ENCODE data around the gene MAPK7.

Gene MAPK7

GRCh38 chr17:19381741-19382444 is 3.6 kb downstream of the MAPK7 start:
- FAIRE-seq = no peak

DNA sequence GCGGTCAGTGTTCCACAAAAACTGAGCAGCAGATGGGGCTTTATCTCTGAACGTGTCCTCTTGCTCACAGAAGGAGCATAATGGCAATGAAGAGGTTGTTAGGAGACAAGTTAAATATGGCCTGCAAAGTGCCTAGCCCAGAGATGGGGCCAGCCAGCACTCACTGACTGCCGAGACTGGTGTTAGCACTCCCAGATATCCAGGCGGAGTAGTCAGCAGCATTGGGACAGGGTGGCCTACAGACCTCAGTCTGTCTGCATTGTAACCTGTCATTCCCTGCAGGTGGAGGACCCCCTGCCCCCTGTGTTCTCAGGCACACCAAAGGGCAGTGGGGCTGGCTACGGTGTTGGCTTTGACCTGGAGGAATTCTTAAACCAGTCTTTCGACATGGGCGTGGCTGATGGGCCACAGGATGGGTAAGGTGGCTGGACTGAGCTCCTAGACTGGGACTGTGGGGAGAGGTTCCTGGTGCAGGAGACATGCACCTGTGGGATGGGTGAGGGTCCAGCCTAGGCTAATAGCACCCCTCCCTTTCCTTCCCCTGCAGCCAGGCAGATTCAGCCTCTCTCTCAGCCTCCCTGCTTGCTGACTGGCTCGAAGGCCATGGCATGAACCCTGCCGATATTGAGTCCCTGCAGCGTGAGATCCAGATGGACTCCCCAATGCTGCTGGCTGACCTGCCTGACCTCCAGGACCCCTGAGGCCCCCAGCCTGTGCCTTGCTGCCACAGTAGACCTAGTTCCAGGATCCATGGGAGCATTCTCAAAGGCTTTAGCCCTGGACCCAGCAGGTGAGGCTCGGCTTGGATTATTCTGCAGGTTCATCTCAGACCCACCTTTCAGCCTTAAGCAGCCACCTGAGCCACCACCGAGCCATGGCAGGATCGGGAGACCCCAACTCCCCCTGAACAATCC is 4.5 kb downstream of the MAPK7 start:
- FAIRE-seq = no peak

DNA sequence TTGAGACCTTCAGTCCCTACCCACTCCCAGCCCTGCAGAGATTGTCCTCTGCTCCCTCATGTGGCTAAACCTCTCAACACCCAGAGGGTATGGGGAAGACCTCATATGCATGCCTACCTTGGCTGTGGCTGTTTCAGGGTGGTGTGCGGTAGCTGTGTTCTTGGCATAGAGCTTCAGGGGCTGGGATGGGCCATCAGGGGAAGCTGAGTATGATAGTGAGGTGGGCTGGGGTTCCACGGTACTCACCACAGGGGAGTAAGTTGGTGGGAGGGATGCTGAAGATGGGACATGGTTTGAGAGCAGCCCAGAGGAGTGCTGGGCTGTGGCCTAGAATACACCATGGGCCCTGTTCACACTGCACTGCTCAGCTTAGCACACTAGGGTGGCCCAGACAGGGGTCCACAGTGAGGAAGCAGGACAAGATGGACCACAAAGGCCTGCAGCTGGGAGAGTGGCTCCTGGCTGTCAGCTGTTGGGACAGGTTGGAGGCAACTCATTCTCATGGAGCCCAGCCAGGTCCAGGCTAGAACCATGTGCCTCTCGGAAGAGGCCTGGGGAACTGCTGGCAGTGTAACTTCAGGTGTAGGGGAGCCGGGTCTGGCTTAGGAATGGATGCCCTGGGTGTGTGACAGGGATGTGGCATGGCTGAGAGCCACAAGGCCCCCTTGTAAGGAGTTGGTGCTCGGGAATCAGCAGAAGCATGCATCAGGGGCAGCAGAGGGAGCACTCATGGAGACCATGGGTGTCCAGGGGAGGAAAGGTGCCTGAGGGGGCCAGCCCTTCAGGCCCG is 5.6 kb downstream of the MAPK7 start:
- FAIRE-seq = no peak

DNA sequence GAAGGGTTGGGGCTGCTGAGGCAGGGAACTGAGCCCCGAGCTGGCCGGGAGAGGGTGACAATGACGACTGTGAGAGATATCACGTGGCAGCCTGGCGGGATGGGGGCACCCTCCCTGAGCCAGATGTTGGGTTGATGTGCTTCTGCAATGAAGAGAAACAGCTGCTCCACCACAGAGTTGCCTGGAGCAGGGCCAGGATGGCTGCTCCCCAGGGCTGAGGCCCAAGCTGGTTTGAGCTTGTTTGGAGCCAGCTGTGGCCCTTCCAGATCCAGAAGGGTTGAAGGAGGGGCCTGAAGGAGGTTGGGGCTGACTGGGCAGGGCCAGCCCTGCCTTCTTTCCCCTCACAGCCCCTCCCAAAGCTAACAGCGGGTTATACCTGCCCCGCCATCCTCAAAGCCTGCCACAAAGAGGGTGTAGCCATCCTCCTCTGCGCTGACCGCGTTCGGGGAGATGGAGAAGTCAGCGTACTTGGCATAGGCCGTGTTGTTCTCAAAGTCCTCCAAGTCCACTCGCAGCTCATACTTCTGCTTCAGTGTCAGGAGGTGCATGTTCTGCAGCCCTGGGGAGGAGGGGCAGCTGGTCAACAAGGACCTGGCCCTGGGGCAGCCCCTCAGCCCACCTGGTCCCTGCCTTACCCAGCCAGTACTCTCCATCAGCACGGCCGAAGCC is 6.6 kb downstream of the MAPK7 start:
- FAIRE-seq = no peak

GRCh38 chr17:19385521-19385983 is 7.3 kb downstream of the MAPK7 start:
- no peak for FAIRE-seq

DNA sequence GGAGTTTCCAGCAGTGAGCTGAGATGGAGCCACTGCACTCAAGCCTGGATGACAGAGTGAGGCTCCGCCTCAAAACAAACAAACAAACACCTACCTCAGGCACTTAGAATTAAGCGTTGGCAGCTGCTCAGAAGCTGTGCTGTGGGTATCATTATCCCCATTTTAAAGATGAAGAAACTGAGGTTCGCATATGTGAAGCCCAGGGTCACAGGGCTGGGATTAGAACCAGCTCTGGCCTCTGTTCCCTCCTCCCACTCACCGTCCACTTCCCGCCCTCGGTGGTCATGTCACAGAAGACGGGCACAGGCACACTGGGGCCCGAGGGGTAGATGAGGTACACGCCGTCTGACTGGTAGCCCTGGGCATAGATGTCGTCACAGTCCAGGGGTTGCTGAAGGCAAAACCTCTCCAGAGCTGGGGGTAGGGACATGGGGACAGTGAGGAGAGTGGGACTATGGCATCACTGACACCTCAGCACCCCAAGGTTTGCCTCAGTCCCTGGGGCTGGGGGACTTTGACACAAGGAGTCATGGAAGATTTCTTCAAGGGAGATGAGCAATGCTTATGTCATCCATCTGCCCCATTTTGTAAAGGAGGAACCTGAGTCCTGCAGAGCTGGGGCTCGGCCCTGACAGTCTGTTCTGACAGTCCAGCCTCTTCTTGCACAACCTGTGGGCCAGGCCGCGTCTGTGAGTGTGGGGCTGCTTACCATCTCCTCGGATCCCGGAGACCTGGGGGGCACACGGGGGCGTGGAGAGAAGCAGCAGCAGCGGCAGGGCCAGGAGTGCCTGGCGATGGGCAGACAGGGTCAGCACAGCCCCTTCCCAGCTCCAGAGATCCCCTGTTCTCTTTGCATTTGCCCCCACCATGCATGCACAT is 8.0 kb downstream of the MAPK7 start:
- FAIRE-seq = no peak

DNA sequence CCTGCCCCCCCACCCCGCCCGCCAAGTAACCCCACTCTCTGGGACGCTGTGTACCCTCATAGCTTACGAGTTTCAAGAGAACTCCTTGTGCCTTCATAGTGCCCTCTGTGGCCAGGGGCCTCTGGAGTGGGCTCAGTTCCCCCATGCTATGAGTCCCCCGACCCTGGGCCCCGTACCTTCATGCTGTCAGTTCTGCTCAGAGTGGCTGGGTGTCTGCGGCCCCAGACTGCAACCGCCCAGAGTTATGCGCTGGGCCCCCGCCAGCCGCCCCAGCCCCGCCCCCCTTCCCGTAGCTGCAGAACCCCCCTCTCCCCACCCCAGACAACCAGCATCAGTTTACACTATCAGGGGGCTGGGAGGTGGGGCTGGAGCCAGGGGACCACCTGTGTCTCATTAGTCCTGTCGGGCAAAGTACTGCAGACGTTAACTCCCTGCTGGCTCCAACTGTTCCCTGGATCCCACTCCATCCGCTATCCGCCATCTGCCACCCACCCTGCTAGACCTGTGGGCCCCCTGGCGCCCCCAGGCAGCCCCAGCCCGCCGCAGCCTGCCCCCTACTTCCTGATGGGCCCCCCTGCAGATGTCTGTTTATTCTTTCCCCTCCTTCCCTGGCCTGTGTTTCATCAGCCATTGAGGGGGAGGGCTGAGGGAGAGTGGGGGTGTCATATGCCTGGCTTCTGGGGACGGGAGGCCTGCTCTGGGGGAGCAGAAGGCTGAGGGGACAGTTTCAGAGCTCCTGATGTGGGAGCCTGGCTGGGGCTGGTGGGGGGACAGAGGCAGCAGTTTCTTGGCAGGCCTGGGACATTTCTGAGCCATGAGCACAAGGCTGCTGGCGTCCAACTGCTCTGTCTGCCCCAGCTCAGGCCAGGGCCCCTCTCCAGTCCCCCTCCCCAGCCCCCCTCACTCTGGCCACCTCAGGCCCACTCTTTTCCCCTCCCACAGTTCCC is 8.9 kb downstream of the MAPK7 start, which contains the start of gene MFAP4:
MFAP4 (minus strand) TSS at position 217 of the 947 bp plus-strand sequence; CDS start at position 182, 35 bp downstream.
- no peak for FAIRE-seq

DNA sequence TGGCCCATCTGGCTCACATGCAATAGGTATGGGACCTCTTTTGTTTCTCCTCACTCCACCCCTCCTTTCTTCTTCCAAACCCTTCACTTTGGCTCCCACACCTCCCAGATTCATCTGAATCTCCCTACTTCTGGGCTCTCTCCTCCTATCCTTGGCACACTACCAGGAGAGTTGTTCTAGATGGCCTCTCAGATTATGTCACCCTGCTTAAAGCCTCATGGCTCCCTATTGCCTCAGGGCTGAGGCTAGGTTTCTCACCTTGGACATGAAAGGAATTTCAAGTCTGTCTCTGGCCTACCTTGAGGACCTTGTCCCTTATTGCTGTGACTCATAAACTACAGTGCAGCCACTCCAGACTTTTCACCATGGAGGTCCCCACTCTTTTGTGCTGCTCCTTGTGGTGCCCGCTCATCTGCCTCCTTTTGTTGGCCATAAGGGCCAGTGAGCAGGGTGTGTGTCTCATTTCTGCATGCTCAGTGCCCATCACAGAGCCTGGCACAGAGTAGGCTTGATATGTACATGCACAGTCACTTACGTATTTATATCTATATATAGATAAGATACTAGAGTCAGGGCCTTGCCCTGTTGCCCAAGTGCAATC is 9.7 kb downstream of the MAPK7 start:
- no peak for FAIRE-seq

DNA sequence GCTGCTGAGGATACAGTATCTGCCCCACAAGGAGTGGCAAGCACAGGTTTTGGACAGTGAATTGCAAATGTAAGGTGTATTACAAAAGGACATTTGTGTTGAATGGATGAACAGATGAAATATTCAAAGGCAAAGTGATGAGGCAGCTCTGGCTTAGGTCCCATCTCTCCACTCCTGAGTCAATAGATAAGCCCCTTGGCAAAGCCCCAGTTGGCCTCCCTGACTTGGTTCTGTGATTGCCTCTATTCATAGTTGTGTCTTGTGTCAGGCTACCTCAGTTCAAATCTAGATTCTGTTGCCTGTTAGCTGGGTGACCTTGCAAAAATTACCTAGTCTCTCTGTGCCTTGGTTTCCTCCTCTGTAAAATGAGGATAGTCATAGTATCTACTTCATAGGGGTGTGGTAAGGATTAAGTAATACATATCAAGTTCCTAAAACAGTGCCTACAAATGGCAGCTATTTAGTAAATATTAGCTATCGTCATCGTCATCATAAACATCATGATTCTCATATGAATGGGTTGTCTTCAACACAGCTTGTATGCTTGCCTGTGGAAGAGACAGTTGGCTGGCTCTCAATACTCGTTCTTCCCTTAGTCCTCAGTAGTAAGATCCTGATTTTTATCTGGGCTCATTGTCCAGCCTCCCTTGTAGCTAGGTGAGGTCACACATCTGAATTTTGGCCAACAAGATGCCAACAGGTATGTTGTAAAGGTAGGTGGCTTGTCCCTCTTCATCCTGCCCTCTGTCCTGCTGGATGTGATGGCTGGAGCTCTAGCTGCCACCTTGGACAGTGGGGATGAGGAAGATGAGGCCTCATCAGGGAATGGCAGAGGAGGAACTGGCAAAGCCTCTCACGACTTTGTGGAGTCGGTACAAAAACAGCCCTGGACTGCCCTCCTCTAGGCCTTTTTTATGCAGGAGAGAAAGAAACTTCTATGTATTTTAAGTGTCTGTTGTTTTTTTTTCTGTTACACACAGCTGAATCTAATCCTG is 10.8 kb downstream of the MAPK7 start:
- FAIRE-seq = no peak

- FAIRE-seq = no peak
Measured at GRCh38 chr17:19390951-19391350, 12.7 kb downstream of the MAPK7 start.

- no peak for FAIRE-seq
Measured at GRCh38 chr17:19391432-19391831, 13.1 kb downstream of the MAPK7 start.

GRCh38 chr17:19392303-19392702 is 14.0 kb downstream of the MAPK7 start:
- FAIRE-seq = no peak

DNA sequence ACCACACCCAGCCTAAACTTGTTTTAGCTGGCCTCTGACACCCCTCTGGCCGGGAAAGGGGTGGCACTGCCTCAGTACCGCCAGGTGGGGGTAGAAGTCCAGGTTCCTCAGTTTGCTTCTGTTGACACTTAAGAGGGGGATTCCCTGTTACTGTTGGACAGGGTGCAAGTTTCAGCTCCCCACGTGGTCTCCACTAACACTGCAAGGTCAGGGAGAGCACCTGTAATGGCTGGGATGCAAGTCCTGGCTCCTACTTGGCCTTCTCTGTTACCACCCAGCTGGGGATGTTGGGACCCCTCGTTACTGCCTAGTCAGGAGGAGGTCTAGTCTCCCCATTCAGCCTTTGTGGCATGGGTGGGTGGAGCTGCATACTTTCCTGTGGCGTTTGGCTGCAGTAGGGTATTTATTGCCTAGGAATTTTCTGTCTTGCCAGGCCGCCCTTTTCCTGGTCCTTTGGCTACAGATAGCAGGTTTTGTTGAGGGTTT is 19.3 kb downstream of the MAPK7 start:
- no peak for FAIRE-seq

- FAIRE-seq = no peak
Measured at GRCh38 chr17:19398301-19399181, 20.2 kb downstream of the MAPK7 start.

DNA sequence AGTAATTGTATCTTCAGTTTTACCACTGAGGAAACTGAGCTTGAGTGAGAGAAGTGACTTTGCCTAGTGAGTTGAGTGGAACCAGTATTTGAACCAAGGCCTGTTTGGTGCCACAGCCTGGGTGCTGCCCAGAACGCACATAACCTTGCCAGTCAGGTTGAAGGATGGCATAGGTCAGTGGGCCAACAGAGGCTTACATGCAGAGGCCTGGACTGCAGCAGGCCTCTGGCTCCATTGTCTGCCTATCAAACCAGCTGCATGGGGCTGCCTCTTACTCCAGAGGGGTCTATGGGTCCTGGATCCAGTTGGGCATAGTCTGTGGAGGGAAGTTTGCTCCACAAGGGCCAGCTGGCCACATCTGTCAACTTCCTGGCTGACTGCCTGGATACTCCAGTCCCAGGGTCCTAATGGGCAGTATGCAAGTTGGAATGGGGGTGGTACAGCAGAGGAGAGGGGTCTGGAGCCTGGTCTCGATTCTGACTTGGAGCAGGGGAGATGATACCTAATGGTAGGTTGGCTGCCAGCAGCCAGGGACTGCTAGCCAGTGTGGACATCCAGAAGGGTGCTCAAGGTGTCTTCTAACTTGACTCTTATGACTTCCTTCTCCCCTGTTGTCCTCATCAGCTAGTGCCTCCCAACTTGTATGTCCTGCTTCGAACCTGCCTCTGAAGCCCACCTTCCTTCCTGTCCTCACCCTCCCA is 21.6 kb downstream of the MAPK7 start:
- FAIRE-seq = no peak

DNA sequence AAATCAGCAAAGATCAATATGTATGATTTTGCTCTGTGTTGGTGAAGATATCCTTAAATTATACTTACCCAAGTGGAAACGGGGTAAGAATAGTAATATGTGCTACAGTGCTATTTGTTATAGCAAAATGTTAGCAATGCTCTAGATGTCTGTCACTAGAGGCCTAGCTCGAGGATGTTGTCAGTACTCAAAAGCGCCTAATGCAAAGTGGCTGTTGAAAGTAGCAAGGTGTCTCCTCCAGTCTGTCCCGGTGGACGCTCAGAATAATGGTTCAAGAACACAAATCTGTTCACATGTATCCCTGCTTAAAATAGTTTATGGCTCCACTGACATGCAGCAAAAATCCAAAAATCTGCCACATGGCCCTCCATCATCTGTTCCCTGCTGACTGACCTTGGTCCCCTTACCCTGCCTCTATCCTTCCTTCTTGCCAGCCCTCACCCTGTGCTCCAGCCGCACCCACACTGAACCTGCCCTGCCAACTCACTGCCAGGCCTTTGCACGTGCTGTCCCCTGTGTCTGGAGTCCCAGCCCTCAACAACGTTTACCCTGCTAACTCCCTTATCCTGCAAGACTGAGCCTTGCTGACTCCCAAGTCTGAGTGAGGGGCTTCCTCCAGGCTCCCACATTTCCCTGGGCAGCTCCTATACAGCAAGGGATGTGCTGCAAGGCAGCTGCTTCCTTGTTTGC is 23.2 kb downstream of the MAPK7 start:
- FAIRE-seq = no peak
